ENCODE results near the gene MUTYH. TPM values are rescaled to one million over a fixed set of nuclear protein-coding genes. Genes with fewer than 3 reads are reported as not detected.
A peak's percentile ranks its signal among the peaks of the same experiment; 100 is the strongest.

The MUTYH gene
- total RNA-seq, 1 experiment from 2014 or later, result 48.4 TPM

GRCh38 chr1:45306319-45306718 is 33.9 kb downstream of the MUTYH start:
- Histone ChIP-seq H3K4me3 (ENCODE audit: low read depth, low read length) (no peak overlapping the region), H3K9me3 (no peaks in the 10 kb centered on the region), H3K27me3 (replicated peaks; ENCODE audit: control insufficient read depth, insufficient read depth, low read length) (no peaks in the 10 kb centered on the region), H3K36me3 (ENCODE audit: control insufficient read depth, insufficient read depth, low read length) (no peaks in the 10 kb centered on the region), H3K4me1 (peaks cover 7% of the 10 kb centered on the region; the same call in 1 of the 2 replicates)
- POLR2A ChIA-PET, result interaction anchor here (1.9 kb wide), 1 partner anchor 20 kb away, joined by 5 read pairs; the partner anchor contains the start of gene HPDL
- Mint-ChIP-seq H3K4me3 (ENCODE audit: unreplicated experiment) (no peak overlapping the region), H3K9me3 (ENCODE audit: unreplicated experiment) (no peaks in the 10 kb centered on the region), H3K36me3 (ENCODE audit: insufficient read depth, unreplicated experiment) (peaks cover 5% of the 10 kb centered on the region), H3K4me1 (ENCODE audit: low read depth, unreplicated experiment) (peaks cover 22% of the 10 kb centered on the region), H3K27me3 (ENCODE audit: insufficient read depth, unreplicated experiment) (no peaks in the 10 kb centered on the region), H3K27ac (ENCODE audit: unreplicated experiment) (peak overlapping the region; percentile 48)
- intact Hi-C loops (cut with micrococcal nuclease; ENCODE audit: unreplicated experiment), result loop anchor here (10.0 kb wide), 1 partner anchor 472 kb away; no protein-coding TSS in a partner anchor
- TF ChIP-seq, protein P1, sequence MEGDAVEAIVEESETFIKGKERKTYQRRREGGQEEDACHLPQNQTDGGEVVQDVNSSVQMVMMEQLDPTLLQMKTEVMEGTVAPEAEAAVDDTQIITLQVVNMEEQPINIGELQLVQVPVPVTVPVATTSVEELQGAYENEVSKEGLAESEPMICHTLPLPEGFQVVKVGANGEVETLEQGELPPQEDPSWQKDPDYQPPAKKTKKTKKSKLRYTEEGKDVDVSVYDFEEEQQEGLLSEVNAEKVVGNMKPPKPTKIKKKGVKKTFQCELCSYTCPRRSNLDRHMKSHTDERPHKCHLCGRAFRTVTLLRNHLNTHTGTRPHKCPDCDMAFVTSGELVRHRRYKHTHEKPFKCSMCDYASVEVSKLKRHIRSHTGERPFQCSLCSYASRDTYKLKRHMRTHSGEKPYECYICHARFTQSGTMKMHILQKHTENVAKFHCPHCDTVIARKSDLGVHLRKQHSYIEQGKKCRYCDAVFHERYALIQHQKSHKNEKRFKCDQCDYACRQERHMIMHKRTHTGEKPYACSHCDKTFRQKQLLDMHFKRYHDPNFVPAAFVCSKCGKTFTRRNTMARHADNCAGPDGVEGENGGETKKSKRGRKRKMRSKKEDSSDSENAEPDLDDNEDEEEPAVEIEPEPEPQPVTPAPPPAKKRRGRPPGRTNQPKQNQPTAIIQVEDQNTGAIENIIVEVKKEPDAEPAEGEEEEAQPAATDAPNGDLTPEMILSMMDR (IDR thresholded peaks at IDR 0.05; ENCODE audit: insufficient read depth in 1 of 2, low read depth in 1 of 2, low read length in 1 of 2, severe bottlenecking in 1 of 2, unreplicated experiment in 1 of 2), result no peak
- BruUV-seq (replicated peaks), result no TSS peak
- DNase-seq, result no peak
- CTCF ChIA-PET, result no interaction called here

GRCh38 chr1:45305231-45305630 is 35.0 kb downstream of the MUTYH start:
- Mint-ChIP-seq H3K4me3 (ENCODE audit: unreplicated experiment) (peak overlapping the region; percentile 77), H3K9me3 (ENCODE audit: unreplicated experiment) (no peaks in the 10 kb centered on the region), H3K4me1 (ENCODE audit: low read depth, unreplicated experiment) (peaks cover 22% of the 10 kb centered on the region), H3K27ac (ENCODE audit: unreplicated experiment) (no peak overlapping the region), H3K36me3 (ENCODE audit: insufficient read depth, unreplicated experiment) (peaks cover 5% of the 10 kb centered on the region), H3K27me3 (ENCODE audit: insufficient read depth, unreplicated experiment) (no peaks in the 10 kb centered on the region)
- H3K4me1 ChIP-seq, result peaks cover 7% of the 10 kb centered on the region; the same call in 1 of the 2 replicates
- no TSS peak for BruUV-seq (replicated peaks)
- CTCF ChIA-PET, result no interaction called here
- H3K9me3 ChIP-seq, result no peaks in the 10 kb centered on the region
- no peaks in the 10 kb centered on the region for H3K27me3 ChIP-seq (replicated peaks; ENCODE audit: control insufficient read depth, insufficient read depth, low read length)
- POLR2A ChIA-PET, result interaction anchor here (1.9 kb wide), 1 partner anchor 21 kb away, joined by 5 read pairs; the partner anchor contains the start of gene HPDL
- DNase-seq, result no peak
- TF ChIP-seq, protein P1 (IDR thresholded peaks at IDR 0.05; ENCODE audit: insufficient read depth in 1 of 2, low read depth in 1 of 2, low read length in 1 of 2, severe bottlenecking in 1 of 2, unreplicated experiment in 1 of 2), result no peak
- H3K36me3 ChIP-seq (ENCODE audit: control insufficient read depth, insufficient read depth, low read length), result no peaks in the 10 kb centered on the region
- intact Hi-C loops (cut with micrococcal nuclease; ENCODE audit: unreplicated experiment), result loop anchor here (10.0 kb wide), 1 partner anchor 470 kb away; no protein-coding TSS in a partner anchor
- H3K4me3 ChIP-seq (ENCODE audit: low read depth, low read length), result no peak overlapping the region

GRCh38 chr1:45304311-45305081 is 35.7 kb downstream of the MUTYH start:
- no peaks in the 10 kb centered on the region for H3K36me3 ChIP-seq (ENCODE audit: control insufficient read depth, insufficient read depth, low read length)
- H3K27ac Mint-ChIP-seq (ENCODE audit: unreplicated experiment), result peak overlapping the region; percentile 87
- no TSS peak for BruUV-seq (replicated peaks)
- H3K27me3 Mint-ChIP-seq (ENCODE audit: insufficient read depth, unreplicated experiment), result no peaks in the 10 kb centered on the region
- POLR2A ChIA-PET, result interaction anchor here (1.1 kb wide), 2 partner anchors 12 to 279 kb away, joined by 4 to 9 read pairs; no protein-coding TSS in a partner anchor
- H3K9me3 ChIP-seq, result no peaks in the 10 kb centered on the region
- peak in 1 of 2 experiments; percentile 16 for DNase-seq
- peak overlapping the region; percentile 77 for H3K4me3 Mint-ChIP-seq (ENCODE audit: unreplicated experiment)
- peaks cover 7% of the 10 kb centered on the region; the same call in 1 of the 2 replicates for H3K4me1 ChIP-seq
- H3K27me3 ChIP-seq (replicated peaks; ENCODE audit: control insufficient read depth, insufficient read depth, low read length), result no peaks in the 10 kb centered on the region
- CTCF ChIA-PET, result interaction anchor here (0.6 to 1.3 kb wide), 3 partner anchors 114 to 293 kb away, joined by 3 to 20 read pairs (median 4); partner anchors contain the start of genes HECTD3 and UROD
- intact Hi-C loops (cut with micrococcal nuclease; ENCODE audit: unreplicated experiment), result loop anchor here (10.0 kb wide), 1 partner anchor 470 kb away; no protein-coding TSS in a partner anchor
- peaks cover 22% of the 10 kb centered on the region for H3K4me1 Mint-ChIP-seq (ENCODE audit: low read depth, unreplicated experiment)
- no peaks in the 10 kb centered on the region for H3K9me3 Mint-ChIP-seq (ENCODE audit: unreplicated experiment)
- TF ChIP-seq, protein P1 (IDR thresholded peaks at IDR 0.05; ENCODE audit: insufficient read depth in 1 of 2, low read depth in 1 of 2, low read length in 1 of 2, severe bottlenecking in 1 of 2, unreplicated experiment in 1 of 2), result no peak
- peaks cover 5% of the 10 kb centered on the region for H3K36me3 Mint-ChIP-seq (ENCODE audit: insufficient read depth, unreplicated experiment)
- peak overlapping the region; percentile 78 for H3K4me3 ChIP-seq (ENCODE audit: low read depth, low read length)

Data from Caco-2 (cell line).